Left cardiac atrium (tissue), 4 donors: Measurements from ENCODE around the gene TNFRSF19. TPM values are rescaled to one million over a fixed set of nuclear protein-coding genes. Genes with fewer than 3 reads are reported as not detected.
A peak's percentile ranks its signal among the peaks of the same experiment; 100 is the strongest.

ENCODE experiments used
- ATAC-seq, 2 donors: fragments of 200-7000 bp; cut with Tn5 transposase; one replicate each; pipeline ENCODE4 v1.9.1; 2020; ENCODE audit warnings: mild to moderate bottlenecking in 2 of 2, moderate library complexity in 2 of 2
- DNase-seq: peaks from one replicate; pipeline ENCODE4 v3.0.0-alpha.2; 2020
- intact Hi-C, 2 donors: fragments of 100-400 bp; cut with DNase I; formaldehyde crosslinking; loops; one replicate each; pipeline versions ENCODE4 v1.14.1 to v1.15.1; 2022 to 2023
- total RNA-seq, 2 donors: library from RNA; stranded (reverse); fragmentation: NEBNext Ultra II Directional; extraction: Animal tissue kit (Norgen Biotek cat#: 25700); gene quantifications; one replicate each; pipeline ENCODE4 v1.2.1, GENCODE V29; 2021
- donor health status: DM: no; HTN: yes; CAD: no.
- donor health status: DM: no; HTN: yes; CAD: no; lungs with severe emphysema.
- donor health status: DM: yes; HTN: yes; CAD: no.
- donor health status: Dilated cardiomyopathy.

TNFRSF19 gene
- total RNA-seq, 2 donors from 2014 or later: 35.6 to 45.7 TPM

GRCh38 chr13:23563085-23563845, 6.9 kb upstream of the TNFRSF19 start:
- intact Hi-C loops: no loop called here
- no peak for ATAC-seq
- DNase-seq: no peak

GRCh38 chr13:23567906-23568460, 2.2 kb upstream of the TNFRSF19 start:
- ATAC-seq: peak; percentile 16 to 64
- intact Hi-C loops: loop anchor here in 1 of 2 donors (2.0 kb wide), 1 partner anchor 61 kb away; no protein-coding TSS in a partner anchor
- DNase-seq: no peak

- intact Hi-C loops: loop anchor here (2.0 to 10.0 kb wide), 3 partner anchors 56 to 304 kb away; no protein-coding TSS in a partner anchor
- DNase-seq (no peak), ATAC-seq (peak; percentile 53 to 66)
Measured at GRCh38 chr13:23570921-23571315, 706 bp downstream of the TNFRSF19 start.

- intact Hi-C loops: loop anchor here (2.0 to 10.0 kb wide), 3 partner anchors 57 to 303 kb away; no protein-coding TSS in a partner anchor
- ATAC-seq (no peak), DNase-seq (no peak)
Measured at GRCh38 chr13:23571431-23571830, 1.2 kb downstream of the TNFRSF19 start.

GRCh38 chr13:23572836-23573235, 2.6 kb downstream of the TNFRSF19 start:
- no peak for ATAC-seq
- no peak for DNase-seq
- intact Hi-C loops: loop anchor here (10.0 kb wide), 2 partner anchors 58 to 302 kb away; no protein-coding TSS in a partner anchor

GRCh38 chr13:23574421-23575145, 4.4 kb downstream of the TNFRSF19 start:
- intact Hi-C loops: loop anchor here (10.0 kb wide), 2 partner anchors 60 to 300 kb away; no protein-coding TSS in a partner anchor
- no peak for ATAC-seq
- no peak for DNase-seq

GRCh38 chr13:23575632-23576031, 5.4 kb downstream of the TNFRSF19 start:
- intact Hi-C loops: loop anchor here (10.0 kb wide), 2 partner anchors 61 to 299 kb away; no protein-coding TSS in a partner anchor
- no peak for ATAC-seq
- DNase-seq: no peak

GRCh38 chr13:23578411-23579071, 8.3 kb downstream of the TNFRSF19 start:
- ATAC-seq (peak; percentile 71 to 88), DNase-seq (peak; percentile 88)
- intact Hi-C loops: loop anchor here (10.0 kb wide), 2 partner anchors 64 to 296 kb away; no protein-coding TSS in a partner anchor

- DNase-seq (peak; percentile 93), ATAC-seq (peak; percentile 99)
- intact Hi-C loops: loop anchor here (10.0 kb wide), 2 partner anchors 64 to 296 kb away; no protein-coding TSS in a partner anchor
Measured at GRCh38 chr13:23579072-23579895, 9.1 kb downstream of the TNFRSF19 start.

- ATAC-seq (no peak), DNase-seq (no peak)
- intact Hi-C loops: loop anchor here (10.0 kb wide), 2 partner anchors 65 to 295 kb away; no protein-coding TSS in a partner anchor
Measured at GRCh38 chr13:23579896-23580683, 9.9 kb downstream of the TNFRSF19 start.

- intact Hi-C loops: no loop called here
- DNase-seq (no peak), ATAC-seq (no peak)
Measured at GRCh38 chr13:23580684-23581060, 10.5 kb downstream of the TNFRSF19 start.

GRCh38 chr13:23583491-23583890, 13.3 kb downstream of the TNFRSF19 start:
- intact Hi-C loops: no loop called here

GRCh38 chr13:23584275-23584674, 14.1 kb downstream of the TNFRSF19 start:
- intact Hi-C loops: no loop called here
- ATAC-seq (no peak), DNase-seq (no peak)

More at GRCh38 chr13:23583491-23583890, 13.3 kb downstream of the TNFRSF19 start:
- DNase-seq (no peak), ATAC-seq (no peak)

- intact Hi-C loops: no loop called here
- DNase-seq (no peak), ATAC-seq (peak; percentile 46 to 68)
Measured at GRCh38 chr13:23586336-23586735, 16.1 kb downstream of the TNFRSF19 start.

- DNase-seq: no peak
- ATAC-seq: no peak
Measured at GRCh38 chr13:23588666-23589065, 18.5 kb downstream of the TNFRSF19 start.

GRCh38 chr13:23592596-23592995, 22.4 kb downstream of the TNFRSF19 start:
- DNase-seq (no peak), ATAC-seq (no peak)
- intact Hi-C loops: no loop called here

More at GRCh38 chr13:23588666-23589065, 18.5 kb downstream of the TNFRSF19 start:
- intact Hi-C loops: no loop called here

GRCh38 chr13:23593148-23593547, 22.9 kb downstream of the TNFRSF19 start:
- no peak for DNase-seq
- ATAC-seq: no peak
- intact Hi-C loops: no loop called here
